IMR-90 (cell line): ENCODE data around the gene PARK7. TPM values are rescaled to one million over a fixed set of nuclear protein-coding genes. Genes with fewer than 3 reads are reported as not detected.

ENCODE experiments used
- ATAC-seq: fragments of 200-7000 bp; cut with Tn5 transposase; 2 replicates; pipeline ENCODE4 v1.9.1; 2020; ENCODE audit warnings: low read depth, mild to moderate bottlenecking, moderate library complexity
- BruUV-seq: library from RNA; stranded (reverse); fragments of 400-500 nt; replicated peaks from 2 replicates; lab custom pipeline; 2021; lab: Mats Ljungman, UMichigan
- CTCF ChIA-PET: fragments of 300-600 bp; formaldehyde crosslinking; extraction: SDS; loops from one replicate; lab custom pipeline; 2021; ENCODE audit warnings: antibody characterized with exemption; lab: Yijun Ruan, JAX
- POLR2A ChIA-PET: fragments of 300-600 bp; sonication (Branson Sonifier 250); formaldehyde crosslinking; loops from one replicate; lab custom pipeline; 2022; ENCODE audit warnings: antibody characterized with exemption; ENCODE audit not compliant: unreplicated experiment; lab: Charles Lee
- DNase-seq: peaks from one replicate; pipeline ENCODE4 v3.0.0; 2013
- H2AFZ ChIP-seq: replicated peaks from 2 replicates; pipeline ENCODE3; 2013; ENCODE audit warnings: low read length, mild to moderate bottlenecking; ENCODE audit not compliant: poor library complexity
- H2AK5ac ChIP-seq: 2 replicates; pipeline ENCODE4 v1.6.1; 2013; ENCODE audit warnings: low read depth, low read length, inconsistent platforms
- H2AK9ac ChIP-seq: replicated peaks from 2 replicates; pipeline ENCODE3; 2013; ENCODE audit warnings: mild to moderate bottlenecking, low read depth, low read length, moderate library complexity; ENCODE audit not compliant: poor library complexity
- H2BK120ac ChIP-seq: 2 replicates; pipeline ENCODE4 v1.6.1; 2013; ENCODE audit warnings: low read depth, low read length, inconsistent platforms
- H2BK15ac ChIP-seq: 3 replicates; pipeline ENCODE4 v1.6.1; 2013; ENCODE audit warnings: low read depth, low read length, inconsistent platforms
- H2BK20ac ChIP-seq: 2 replicates; pipeline ENCODE4 v1.6.1; 2013; ENCODE audit warnings: low read depth, mild to moderate bottlenecking, inconsistent platforms, low read length, moderate library complexity
- H2BK5ac ChIP-seq: 2 replicates; pipeline ENCODE4 v1.6.1; 2013; ENCODE audit warnings: mild to moderate bottlenecking, low read depth, low read length, inconsistent platforms; ENCODE audit not compliant: poor library complexity, severe bottlenecking
- H3K14ac ChIP-seq: replicated peaks from 2 replicates; pipeline ENCODE4 v1.6.1; 2013; ENCODE audit warnings: low read depth, low read length, inconsistent platforms
- H3K18ac ChIP-seq: 2 replicates; pipeline ENCODE4 v1.6.1; 2013; ENCODE audit warnings: low read depth, low read length, control low read depth
- H3K23ac ChIP-seq: 2 replicates; pipeline ENCODE4 v1.6.1; 2013; ENCODE audit warnings: low read depth, low read length, inconsistent platforms
- H3K27ac ChIP-seq: 2 replicates; pipeline ENCODE4 v1.5.1; 2013; ENCODE audit warnings: mild to moderate bottlenecking, control low read depth, low read length; ENCODE audit not compliant: insufficient read depth
- H3K27me3 ChIP-seq: 2 replicates; pipeline ENCODE4 v1.6.1; 2013; ENCODE audit warnings: low read length; ENCODE audit not compliant: control insufficient read depth, insufficient read depth
- H3K36me3 ChIP-seq: 2 replicates; pipeline ENCODE4 v1.6.1; 2013; ENCODE audit warnings: low read length, mixed read lengths; ENCODE audit not compliant: control insufficient read depth, insufficient read depth
- H3K4ac ChIP-seq: 2 replicates; pipeline ENCODE4 v1.6.1; 2013; ENCODE audit warnings: low read depth, low read length, inconsistent platforms
- H3K4me1 ChIP-seq: 2 replicates; pipeline ENCODE4 v1.6.1; 2013; ENCODE audit warnings: low read length, mixed read lengths; ENCODE audit not compliant: control insufficient read depth, insufficient read depth
- H3K4me2 ChIP-seq: 2 replicates; pipeline ENCODE4 v1.6.1; 2013; ENCODE audit warnings: low read depth, mild to moderate bottlenecking, control low read depth, low read length, moderate library complexity
- H3K4me3 ChIP-seq: 2 replicates; pipeline ENCODE4 v1.5.1; 2013; ENCODE audit warnings: low read depth, mild to moderate bottlenecking, control low read depth, low read length, moderate library complexity; ENCODE audit not compliant: insufficient read depth
- H3K56ac ChIP-seq: 2 replicates; pipeline ENCODE4 v1.6.1; 2013; ENCODE audit warnings: low read length, inconsistent platforms; ENCODE audit not compliant: insufficient read depth; ENCODE audit errors: extremely low read depth
- H3K79me1 ChIP-seq, 2 experiments: 2 replicates each; pipeline ENCODE4 v1.6.1; 2013; ENCODE audit warnings: low read length in 2 of 2, inconsistent platforms in 1 of 2, low read depth in 1 of 2
- H3K9ac ChIP-seq: 2 replicates; pipeline ENCODE4 v1.6.1; 2013; ENCODE audit warnings: low read depth, low read length, control low read depth
- H3K9me1 ChIP-seq: 2 replicates; pipeline ENCODE4 v1.6.1; 2013; ENCODE audit warnings: low read length, inconsistent platforms; ENCODE audit not compliant: insufficient read depth
- H3K9me3 ChIP-seq: 2 replicates; pipeline ENCODE4 v1.6.1; 2013; ENCODE audit warnings: low read length; ENCODE audit not compliant: control insufficient read depth, insufficient read depth
- H4K20me1 ChIP-seq: 2 replicates; pipeline ENCODE4 v1.6.1; 2013; ENCODE audit warnings: low read length, inconsistent platforms; ENCODE audit not compliant: insufficient read depth
- H4K5ac ChIP-seq: 2 replicates; pipeline ENCODE4 v1.6.1; 2013; ENCODE audit warnings: mild to moderate bottlenecking, low read depth, low read length, control low read depth
- H4K8ac ChIP-seq, 2 experiments: 2 replicates each; pipeline ENCODE4 v1.6.1; 2013; ENCODE audit warnings: low read depth in 2 of 2, low read length in 2 of 2, control low read depth in 1 of 2, inconsistent platforms in 1 of 2
- H4K91ac ChIP-seq: 2 replicates; pipeline ENCODE4 v1.6.1; 2013; ENCODE audit warnings: low read depth, low read length, inconsistent platforms; ENCODE audit not compliant: insufficient read depth
- FOS ChIP-seq: fragments of 150-350 bp; IDR thresholded peaks from 2 replicates; pipeline ENCODE4 v1.6.1; 2016; ENCODE audit warnings: low read depth, low read length
- RAD21 ChIP-seq: IDR thresholded peaks from 2 replicates; pipeline ENCODE4 v1.6.1; 2012; ENCODE audit warnings: low read length, improper control_type of control experiment
- RFX5 ChIP-seq: IDR thresholded peaks from 2 replicates; pipeline ENCODE4 v1.8.0; 2012; ENCODE audit warnings: low read depth, mild to moderate bottlenecking, low read length, moderate library complexity
- SMC3 ChIP-seq: fragments of 150-350 bp; IDR thresholded peaks from 2 replicates; pipeline ENCODE4 v1.6.1; 2016; ENCODE audit warnings: low read depth, mild to moderate bottlenecking, antibody characterized with exemption, low read length, moderate library complexity
- WGBS, 2 experiments: methylation state at CpG; one replicate each; pipeline versions ENCODE4 v1.1.5 to v1.1.7; 2013; ENCODE audit warnings: missing lambda C conversion rate in 2 of 2; ENCODE audit not compliant: insufficient read length in 1 of 2; ENCODE audit errors: extremely low coverage in 2 of 2; 5-methylcytosine and 5-hydroxymethylcytosine counted together
- dilution Hi-C: fragments of 300-500 bp; cut with HindIII; formaldehyde crosslinking; loops from one replicate; pipeline ENCODE4 v1.14.3; 2018; ENCODE audit warnings: low sequenced_read_pairs; ENCODE audit not compliant: unreplicated experiment
- in situ Hi-C: fragments of 300-500 bp; cut with MboI; formaldehyde crosslinking; loops from 3 replicates; pipeline ENCODE4 v1.14.3; 2019; ENCODE audit warnings: low sequenced_read_pairs, inconsistent platforms, mixed read lengths
- intact Hi-C: fragments of 100-400 bp; cut with micrococcal nuclease; formaldehyde crosslinking; loops from 2 replicates; pipeline ENCODE4 v1.10.0; 2022
- polyA plus RNA-seq, 3 experiments: library from polyadenylated mRNA; depleted of rRNA; stranded (reverse); fragments of >200 nt; gene quantifications; 2 replicates each; pipeline ENCODE4 v1.2.3, GENCODE V29; 2012; ENCODE audit warnings: low replicate concordance in 1 of 3
- total RNA-seq: library from RNA; depleted of rRNA; stranded (reverse); fragments of >200 nt; gene quantifications from 2 replicates; pipeline ENCODE4 v1.2.3, GENCODE V29; 2012

Gene PARK7
- total and polyA plus RNA-seq, 2 of the 4 experiments (the other 2 are of a cell fraction), result 207 to 357 TPM

DNA sequence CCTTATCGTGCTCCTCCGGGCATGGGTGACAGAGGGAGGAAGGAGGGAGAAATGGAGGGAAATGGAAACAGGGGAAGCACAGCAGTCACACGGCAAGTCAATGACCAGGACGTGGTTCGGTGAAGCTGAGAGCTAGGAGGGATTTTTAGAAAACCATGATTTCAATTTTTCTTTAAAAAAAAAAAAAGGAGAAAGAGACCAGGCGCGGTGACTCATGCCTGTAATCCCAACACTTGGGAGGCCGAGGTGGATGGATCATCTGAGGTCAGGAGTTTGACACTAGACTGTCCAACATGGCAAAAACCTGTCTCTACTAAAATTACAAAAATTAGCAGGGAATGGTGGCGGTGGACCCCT lies 20.1 kb upstream of the PARK7 start:
- H3K9me1 ChIP-seq, result peaks cover 8% of the 10 kb centered on the region
- POLR2A ChIA-PET, result interaction anchor here (0.7 kb wide), 1 partner anchor 161 kb away, joined by 3 read pairs; no protein-coding TSS in a partner anchor
- WGBS, 2 experiments, result no CpG with 5 or more reads among the region's 9 CpGs

More for the DNA sequence above, 20.1 kb upstream of the PARK7 start:
- Histone ChIP-seq H3K9me3 (no peaks in the 10 kb centered on the region), H3K36me3 (no peaks in the 10 kb centered on the region), H3K4me3 (no peak overlapping the region), H3K14ac (no peak overlapping the region), H4K8ac (no peak overlapping the region), H3K56ac (no peak overlapping the region), H3K79me1 (no peaks in the 10 kb centered on the region), H2AK9ac (peak overlapping the region; percentile 53), H2BK5ac (no peak overlapping the region), H4K91ac (no peak overlapping the region), H3K27me3 (peaks cover 26% of the 10 kb centered on the region), H2AK5ac (peak overlapping the region; percentile 1; the same call in 1 of the 2 replicates), H3K4me2 (no peak overlapping the region), H3K9ac (no peak overlapping the region), H3K4me1 (peaks cover 8% of the 10 kb centered on the region), H3K18ac (no peak overlapping the region), H3K23ac (no peak overlapping the region), H2AFZ (peak overlapping the region; percentile 66), H2BK120ac (no peak overlapping the region), H4K20me1 (no peaks in the 10 kb centered on the region), H3K4ac (no peak overlapping the region; the same call in 1 of the 2 replicates), H2BK15ac (0 out of 3 replicates have a peak overlapping the region, but pooled peaks have one; percentile 4), H4K5ac (no peak overlapping the region), H3K27ac (no peak overlapping the region), H2BK20ac (no peak overlapping the region)
- dilution Hi-C loops (no loop called here), in situ Hi-C loops (no loop called here), intact Hi-C loops (no loop called here)
- CTCF ChIA-PET, result interaction anchor here (0.7 kb wide), 1 partner anchor 10 kb away, joined by 3 read pairs; no protein-coding TSS in a partner anchor
- no peak for ATAC-seq
- BruUV-seq, result no TSS peak
- peak; percentile 41; the same call in 1 of the 2 replicates for TF ChIP-seq FOS
- no peak for TF ChIP-seq SMC3
- TF ChIP-seq RFX5, result no peak
- no peak for TF ChIP-seq RAD21
- DNase-seq, result peak; percentile 46
